ENCODE results near the gene ARHGAP33.
"Not testable (repeated sequence)": the region's sequence is repeated elsewhere in the genome, so short reads cannot be mapped to it uniquely, and the experiment has no call there.

ARHGAP33 gene

DNA sequence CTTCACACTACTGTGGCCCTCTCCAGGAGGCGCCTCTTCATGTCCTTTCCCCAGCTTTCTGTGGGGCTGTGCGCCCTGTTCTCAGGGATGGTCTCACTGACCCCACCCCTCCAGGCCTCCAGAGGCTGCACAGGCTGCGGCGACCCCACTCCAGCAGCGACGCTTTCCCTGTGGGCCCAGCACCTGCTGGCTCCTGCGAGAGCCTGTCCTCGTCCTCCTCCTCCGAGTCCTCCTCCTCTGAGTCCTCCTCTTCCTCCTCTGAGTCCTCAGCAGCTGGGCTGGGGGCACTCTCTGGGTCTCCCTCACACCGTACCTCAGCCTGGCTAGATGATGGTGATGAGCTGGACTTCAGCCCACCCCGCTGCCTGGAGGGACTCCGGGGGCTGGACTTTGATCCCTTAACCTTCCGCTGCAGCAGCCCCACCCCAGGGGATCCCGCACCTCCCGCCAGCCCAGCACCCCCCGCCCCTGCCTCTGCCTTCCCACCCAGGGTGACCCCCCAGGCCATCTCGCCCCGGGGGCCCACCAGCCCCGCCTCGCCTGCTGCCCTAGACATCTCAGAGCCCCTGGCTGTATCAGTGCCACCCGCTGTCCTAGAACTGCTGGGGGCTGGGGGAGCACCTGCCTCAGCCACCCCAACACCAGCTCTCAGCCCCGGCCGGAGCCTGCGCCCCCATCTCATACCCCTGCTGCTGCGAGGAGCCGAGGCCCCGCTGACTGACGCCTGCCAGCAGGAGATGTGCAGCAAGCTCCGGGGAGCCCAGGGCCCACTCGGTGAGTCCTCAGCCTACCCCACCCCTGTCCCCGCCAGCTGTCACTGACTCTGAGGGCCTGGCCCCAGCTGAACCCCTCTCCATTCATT is 11.2 kb downstream of the ARHGAP33 start:
- intact Hi-C loops (cut with micrococcal nuclease) = no loop called here
- Mint-ChIP-seq H3K4me1 (ENCODE audit: low read depth) (no peaks in the 10 kb centered on the region), H3K27me3 (no peaks in the 10 kb centered on the region), H3K27ac (no peak overlapping the region), H3K36me3 (ENCODE audit: low read depth) (peaks cover 26% of the 10 kb centered on the region), H3K4me3 (no peak overlapping the region), H3K9me3 (no peaks in the 10 kb centered on the region)

GRCh38 chr19:35787227-35787799 is 11.9 kb downstream of the ARHGAP33 start:
- H3K9me3 Mint-ChIP-seq = no peaks in the 10 kb centered on the region
- H3K36me3 Mint-ChIP-seq (ENCODE audit: low read depth) = peaks cover 20% of the 10 kb centered on the region
- H3K4me3 Mint-ChIP-seq = no peak overlapping the region
- H3K27me3 Mint-ChIP-seq = no peaks in the 10 kb centered on the region
- no peaks in the 10 kb centered on the region for H3K4me1 Mint-ChIP-seq (ENCODE audit: low read depth)
- intact Hi-C loops (cut with micrococcal nuclease) = no loop called here
- no peak overlapping the region for H3K27ac Mint-ChIP-seq

- Mint-ChIP-seq H3K27ac (no peak overlapping the region), H3K36me3 (ENCODE audit: low read depth) (peaks cover 9% of the 10 kb centered on the region), H3K9me3 (no peaks in the 10 kb centered on the region), H3K4me3 (no peak overlapping the region), H3K4me1 (ENCODE audit: low read depth) (no peaks in the 10 kb centered on the region), H3K27me3 (no peaks in the 10 kb centered on the region)
- intact Hi-C loops (cut with micrococcal nuclease) = no loop called here
Measured at GRCh38 chr19:35788205-35788960, 13.0 kb downstream of the ARHGAP33 start.

DNA sequence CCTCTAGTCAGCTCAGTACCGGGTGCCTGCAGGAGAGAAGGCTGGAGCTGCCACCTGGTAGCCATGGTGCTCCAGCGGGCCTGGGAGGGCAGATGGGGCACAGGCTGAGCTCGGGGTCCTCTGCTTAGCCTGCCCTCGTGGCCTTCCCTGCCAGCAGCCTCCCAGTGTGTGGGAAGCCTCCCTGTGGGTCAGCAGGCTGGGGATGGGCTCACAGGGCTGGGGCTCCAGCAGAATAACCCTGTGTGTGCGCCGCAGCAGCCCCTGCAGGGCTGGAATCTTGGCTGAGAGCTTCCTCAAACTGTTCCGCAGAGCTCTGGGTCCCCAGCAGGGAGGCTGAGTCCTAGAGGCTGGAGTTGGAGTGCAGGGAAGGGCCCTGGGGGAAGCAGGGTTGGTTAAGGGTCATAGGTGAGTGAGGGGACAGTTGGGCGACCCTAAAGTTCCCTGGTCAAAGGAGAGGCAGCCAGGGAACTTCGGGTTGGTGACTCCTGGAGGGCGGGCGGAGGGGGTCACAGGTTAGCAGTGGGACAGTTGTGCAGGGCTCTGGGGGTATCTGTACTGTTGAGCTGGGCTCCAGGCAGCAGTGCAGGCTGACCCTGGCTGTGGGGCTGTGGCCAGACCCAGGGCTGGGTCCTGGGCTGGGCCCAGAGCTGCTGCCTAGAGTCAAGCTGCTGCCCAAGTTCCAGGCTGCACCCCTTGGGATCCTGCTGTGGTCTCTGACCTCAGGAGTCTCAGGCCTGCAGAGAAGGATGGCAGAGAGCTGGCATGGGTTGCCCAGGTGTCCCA is 14.0 kb downstream of the ARHGAP33 start:
- Mint-ChIP-seq H3K9me3 (no peaks in the 10 kb centered on the region), H3K4me1 (ENCODE audit: low read depth) (no peaks in the 10 kb centered on the region), H3K4me3 (no peak overlapping the region), H3K27ac (no peak overlapping the region), H3K27me3 (peaks cover 4% of the 10 kb centered on the region), H3K36me3 (ENCODE audit: low read depth) (peaks cover 6% of the 10 kb centered on the region)
- intact Hi-C loops (cut with micrococcal nuclease) = no loop called here

DNA sequence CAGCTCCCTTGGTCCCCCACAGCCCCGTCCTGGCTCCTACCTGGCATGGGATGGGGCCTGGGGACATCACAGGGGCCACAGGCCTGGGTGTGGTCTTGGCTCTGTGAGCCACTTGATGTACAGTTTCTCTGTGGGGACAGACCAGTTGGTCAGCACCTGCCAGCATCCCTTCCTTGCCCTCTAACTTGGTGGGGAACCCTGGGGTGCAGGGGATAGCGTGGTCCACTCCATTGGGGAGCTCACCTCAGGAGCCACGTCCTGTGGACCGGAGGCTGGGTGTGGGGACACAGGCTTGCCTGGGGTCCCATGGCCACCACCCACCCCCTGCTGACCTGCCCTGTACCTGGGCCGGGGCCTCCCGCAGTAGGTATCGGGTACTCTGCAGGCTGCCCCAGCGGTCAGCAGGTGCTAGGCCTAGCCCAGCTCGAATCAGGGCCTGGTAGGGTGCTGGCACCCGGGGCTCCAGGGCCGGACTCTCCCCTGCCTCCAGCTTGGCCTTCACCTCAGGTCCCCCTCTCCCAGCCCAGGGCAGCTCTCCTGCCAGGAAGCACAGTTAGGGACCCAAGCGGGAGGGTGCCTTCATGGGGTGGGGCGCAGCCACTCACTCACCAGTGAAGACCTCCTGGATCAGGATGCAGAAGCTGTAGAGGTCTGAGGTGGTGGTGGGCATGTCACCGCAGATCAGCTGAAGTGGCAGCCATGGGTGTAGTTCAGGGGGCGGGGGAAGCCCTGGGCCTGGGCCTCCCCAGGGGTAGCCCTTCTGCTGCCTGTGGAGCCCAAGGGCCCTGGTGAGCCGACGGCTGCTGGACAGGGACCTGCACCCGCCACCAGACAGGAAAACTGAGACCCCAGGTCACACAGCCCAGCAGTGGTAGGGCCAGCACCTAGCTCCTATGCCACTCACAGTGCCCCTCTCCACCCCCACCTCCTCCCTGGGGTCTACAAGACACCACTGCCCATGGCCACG is 14.9 kb downstream of the ARHGAP33 start:
- intact Hi-C loops (cut with micrococcal nuclease) = no loop called here
- Mint-ChIP-seq H3K36me3 (ENCODE audit: low read depth) (peaks cover 6% of the 10 kb centered on the region), H3K4me3 (no peak overlapping the region), H3K27ac (no peak overlapping the region), H3K9me3 (no peaks in the 10 kb centered on the region), H3K27me3 (peaks cover 4% of the 10 kb centered on the region), H3K4me1 (ENCODE audit: low read depth) (no peaks in the 10 kb centered on the region)

DNA sequence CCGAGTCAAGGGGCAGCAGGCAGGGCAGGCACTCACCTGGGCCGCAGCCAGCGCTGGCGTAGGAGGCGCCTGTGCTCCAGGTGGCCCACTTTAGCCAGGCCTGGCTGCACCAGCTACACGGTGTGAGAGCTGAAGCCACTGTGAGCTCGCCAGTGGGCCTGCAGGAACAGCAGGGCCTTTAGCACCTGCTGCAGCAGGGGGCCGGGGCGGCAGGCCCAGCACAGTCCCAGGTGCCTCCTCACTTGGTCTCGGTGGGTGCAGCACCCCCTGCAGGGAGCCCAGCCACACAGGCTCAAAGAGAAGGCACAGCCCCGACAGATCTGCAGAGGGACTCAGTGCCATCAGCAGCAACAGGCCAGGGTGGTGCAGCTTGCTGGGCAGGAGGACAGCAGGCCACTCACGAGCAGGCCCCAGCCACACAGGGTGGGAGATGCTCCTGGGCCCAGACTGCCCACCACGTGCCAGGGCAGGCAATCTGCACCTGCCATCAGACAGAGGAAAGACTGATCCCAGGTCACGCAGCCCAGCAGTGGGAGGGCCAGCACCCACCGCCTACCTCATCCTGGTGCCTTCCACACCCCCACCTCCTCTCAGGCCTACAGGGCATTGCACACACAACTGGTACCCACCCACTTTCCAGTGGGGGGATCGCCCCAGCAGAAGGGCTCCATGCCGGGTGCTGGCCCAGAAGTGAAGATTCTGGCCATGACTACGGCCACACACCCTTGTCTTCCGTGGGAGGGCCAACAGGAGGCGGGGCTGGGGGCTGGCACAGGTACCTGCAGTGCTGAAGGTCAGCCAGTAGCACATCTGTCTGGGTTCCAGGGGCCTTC is 15.8 kb downstream of the ARHGAP33 start:
- H3K36me3 Mint-ChIP-seq (ENCODE audit: low read depth) = peaks cover 3% of the 10 kb centered on the region

GRCh38 chr19:35791814-35792279 is 16.5 kb downstream of the ARHGAP33 start:
- Mint-ChIP-seq H3K4me1 (ENCODE audit: low read depth) (peaks cover 2% of the 10 kb centered on the region), H3K36me3 (ENCODE audit: low read depth) (no peaks in the 10 kb centered on the region), H3K27ac (no peak overlapping the region), H3K9me3 (no peaks in the 10 kb centered on the region), H3K27me3 (peaks cover 15% of the 10 kb centered on the region), H3K4me3 (no peak overlapping the region)
- intact Hi-C loops (cut with micrococcal nuclease) = no loop called here

More for the DNA sequence above, 15.8 kb downstream of the ARHGAP33 start:
- Mint-ChIP-seq H3K27me3 (peaks cover 9% of the 10 kb centered on the region), H3K4me1 (ENCODE audit: low read depth) (no peaks in the 10 kb centered on the region), H3K4me3 (no peak overlapping the region), H3K9me3 (no peaks in the 10 kb centered on the region), H3K27ac (no peak overlapping the region)
- intact Hi-C loops (cut with micrococcal nuclease) = no loop called here

- Mint-ChIP-seq H3K27ac (no peak overlapping the region), H3K9me3 (no peaks in the 10 kb centered on the region), H3K4me3 (no peak overlapping the region), H3K36me3 (ENCODE audit: low read depth) (no peaks in the 10 kb centered on the region), H3K4me1 (ENCODE audit: low read depth) (peaks cover 7% of the 10 kb centered on the region), H3K27me3 (peaks cover 20% of the 10 kb centered on the region)
- intact Hi-C loops (cut with micrococcal nuclease) = no loop called here
Measured at GRCh38 chr19:35792312-35792711, 16.9 kb downstream of the ARHGAP33 start.

GRCh38 chr19:35792888-35793287 is 17.5 kb downstream of the ARHGAP33 start:
- no peak overlapping the region for H3K27ac Mint-ChIP-seq
- H3K4me1 Mint-ChIP-seq (ENCODE audit: low read depth) = peaks cover 7% of the 10 kb centered on the region
- no peaks in the 10 kb centered on the region for H3K9me3 Mint-ChIP-seq
- peaks cover 26% of the 10 kb centered on the region for H3K27me3 Mint-ChIP-seq
- H3K36me3 Mint-ChIP-seq (ENCODE audit: low read depth) = no peaks in the 10 kb centered on the region
- no peak overlapping the region for H3K4me3 Mint-ChIP-seq
- intact Hi-C loops (cut with micrococcal nuclease) = no loop called here

GRCh38 chr19:35793381-35794165 is 18.2 kb downstream of the ARHGAP33 start:
- Mint-ChIP-seq H3K9me3 (no peaks in the 10 kb centered on the region), H3K36me3 (ENCODE audit: low read depth) (no peaks in the 10 kb centered on the region), H3K4me3 (no peak overlapping the region), H3K27me3 (peaks cover 32% of the 10 kb centered on the region), H3K27ac (no peak overlapping the region), H3K4me1 (ENCODE audit: low read depth) (peaks cover 7% of the 10 kb centered on the region)
- intact Hi-C loops (cut with micrococcal nuclease) = no loop called here

DNA sequence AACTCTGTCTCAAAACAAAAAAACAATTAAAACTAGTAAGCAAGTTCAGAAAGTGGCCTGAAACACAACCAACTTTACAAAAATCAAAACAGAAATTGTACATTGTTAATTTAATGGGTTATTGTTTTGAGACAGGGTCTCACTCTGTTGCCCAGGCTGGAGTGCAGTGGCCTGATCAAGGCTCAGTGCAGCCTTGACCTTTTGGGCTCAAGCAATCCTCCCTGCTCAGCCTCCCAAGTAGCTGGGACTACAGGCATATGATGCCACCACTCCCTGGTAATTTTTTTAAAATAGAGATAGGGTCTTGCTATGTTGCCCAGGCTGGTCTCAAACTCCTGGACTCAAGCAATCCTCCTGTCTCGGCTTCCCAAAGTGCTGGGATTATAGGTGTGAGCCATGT is 20.2 kb downstream of the ARHGAP33 start:
- H3K27ac Mint-ChIP-seq; intact Hi-C loops (cut with micrococcal nuclease); H3K4me1 Mint-ChIP-seq (ENCODE audit: low read depth); H3K36me3 Mint-ChIP-seq (ENCODE audit: low read depth); H3K4me3 Mint-ChIP-seq; H3K9me3 Mint-ChIP-seq: not testable (repeated sequence)
- H3K27me3 Mint-ChIP-seq = peaks cover 47% of the 10 kb centered on the region

Data from dendritic cell treated with granulocyte-macrophage colony-stimulating factor and Interleukin-4, amounts not matched to agents 40 ng/mL and 50 ng/mL, for 4 days (primary cell).